Kidney glomerular epithelial cell (primary cell): Measurements from ENCODE around the gene ACTRT2.

Source experiments
- DNase-seq: peaks from one replicate; lab custom pipeline; 2025; lab: John Stamatoyannopoulos, UW

The ACTRT2 gene

GRCh38 chr1:3018576-3018975 is 2.7 kb upstream of the ACTRT2 start:
- DNase-seq = no peak

DNA sequence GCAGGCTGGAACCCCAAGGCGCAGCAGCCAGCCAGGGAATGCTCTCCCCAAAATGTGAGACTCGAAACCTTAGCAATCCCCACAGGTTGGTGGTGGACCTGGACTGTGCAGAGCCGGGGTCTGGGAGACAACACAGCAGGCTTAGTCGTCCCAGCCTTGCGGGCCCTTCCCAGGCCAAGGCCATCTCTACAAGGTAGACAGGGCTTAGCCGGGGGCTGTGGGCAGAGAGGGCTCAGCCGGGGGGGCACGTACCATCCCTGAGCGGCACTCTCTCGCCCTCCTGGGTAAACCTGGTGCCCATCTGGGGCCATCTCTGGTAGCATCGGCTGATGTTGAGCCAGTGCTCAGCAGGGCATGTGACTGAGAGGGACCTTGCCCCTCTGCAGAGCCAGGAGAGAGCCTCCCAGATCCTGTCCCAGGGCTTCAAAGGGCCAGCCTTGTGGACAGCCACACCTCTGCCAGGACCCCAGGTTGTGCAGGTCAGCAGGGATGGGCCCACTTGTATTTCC is 2.2 kb upstream of the ACTRT2 start:
- no peak for DNase-seq

DNA sequence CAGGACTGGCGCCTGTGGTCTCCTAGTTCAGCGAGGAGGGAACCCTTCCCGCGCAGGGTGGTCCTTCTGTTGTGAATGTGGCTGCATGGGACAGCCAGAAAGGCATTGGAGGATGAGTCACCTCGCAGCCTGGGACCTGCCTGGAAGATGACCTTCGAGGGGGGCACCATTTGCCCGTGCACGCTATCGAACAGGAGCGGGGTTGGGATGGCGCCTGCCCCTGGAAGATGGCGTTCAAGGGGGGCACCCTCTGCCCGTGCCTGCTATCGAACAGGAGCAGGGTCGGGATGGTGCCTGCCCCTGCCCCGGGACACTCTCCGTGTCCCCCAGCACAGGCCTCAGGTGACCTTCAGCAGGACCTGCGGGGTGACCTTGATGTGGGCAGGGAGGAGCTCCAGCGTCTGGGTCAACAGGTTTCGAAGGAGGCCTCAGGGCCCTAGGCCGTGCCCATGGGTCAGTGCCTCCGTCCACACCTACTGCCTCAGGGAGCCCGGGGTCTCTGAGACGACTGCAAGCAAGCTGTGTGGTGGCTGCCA is 1.7 kb upstream of the ACTRT2 start:
- no peak for DNase-seq

GRCh38 chr1:3020263-3020909 is 881 bp upstream of the ACTRT2 start:
- no peak for DNase-seq

- DNase-seq = no peak
Measured at GRCh38 chr1:3021801-3022401, 634 bp downstream of the ACTRT2 start.

GRCh38 chr1:3022511-3022973 is 1.3 kb downstream of the ACTRT2 start:
- DNase-seq = no peak

DNA sequence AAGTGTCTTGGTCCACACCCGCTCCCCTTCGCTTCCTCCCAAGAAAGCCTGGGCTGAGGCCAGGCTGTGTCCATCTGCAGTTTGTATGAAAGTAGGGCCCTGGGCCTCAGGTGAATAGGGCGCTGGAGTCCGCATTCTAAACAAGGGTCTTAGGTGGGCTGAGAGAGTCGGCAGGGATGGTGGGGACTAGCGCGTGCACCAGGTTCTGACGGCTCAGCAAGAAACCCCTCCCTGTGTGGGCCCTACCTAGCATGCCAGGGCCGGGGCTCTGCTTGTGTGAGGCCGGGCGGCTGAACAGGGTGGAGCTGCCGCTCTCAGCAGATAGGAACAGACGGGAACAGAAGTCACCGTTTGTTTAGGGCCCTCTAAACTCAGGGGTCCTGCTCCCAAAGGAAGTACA is 1.7 kb downstream of the ACTRT2 start:
- no peak for DNase-seq

DNA sequence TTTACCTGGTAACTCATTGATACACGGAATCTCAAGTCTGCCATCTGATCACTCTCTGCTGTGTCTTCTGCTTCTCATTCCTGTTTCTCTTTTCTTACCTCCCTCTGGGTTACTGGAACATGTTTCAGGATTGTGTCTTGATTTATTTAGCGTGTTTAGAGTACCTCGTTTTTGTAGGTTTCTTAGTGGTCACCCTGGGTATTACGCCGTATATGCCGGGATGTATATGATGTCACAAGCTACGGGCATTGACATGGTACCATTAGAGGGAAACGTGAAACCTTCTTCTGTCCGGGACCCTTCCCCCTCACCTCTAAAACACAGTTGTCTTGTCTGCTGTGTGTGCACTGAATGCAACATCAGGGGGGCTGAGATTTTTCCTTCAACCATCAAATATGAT is 2.8 kb downstream of the ACTRT2 start:
- no peak for DNase-seq

GRCh38 chr1:3024588-3024987 is 3.3 kb downstream of the ACTRT2 start:
- DNase-seq = no peak

DNA sequence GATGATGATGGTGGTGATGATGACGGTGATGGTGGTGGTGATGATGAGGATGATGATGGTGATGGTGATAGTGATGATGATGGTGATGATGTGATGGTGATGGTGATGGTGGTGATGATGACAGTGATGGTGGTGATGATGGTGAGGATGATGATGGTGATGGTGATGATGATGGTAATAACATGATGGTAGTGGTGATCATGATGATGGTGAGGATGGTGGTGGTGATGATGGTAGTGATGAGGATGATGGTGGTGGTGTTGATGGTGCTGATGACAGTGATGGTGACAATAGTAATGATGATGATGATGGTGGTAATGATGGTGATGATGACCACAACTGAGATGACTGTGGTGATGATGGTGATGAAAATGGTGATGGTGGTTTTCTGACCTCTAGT is 4.9 kb downstream of the ACTRT2 start:
- no peak for DNase-seq

- no peak for DNase-seq
Measured at GRCh38 chr1:3026581-3027391, 5.5 kb downstream of the ACTRT2 start.

DNA sequence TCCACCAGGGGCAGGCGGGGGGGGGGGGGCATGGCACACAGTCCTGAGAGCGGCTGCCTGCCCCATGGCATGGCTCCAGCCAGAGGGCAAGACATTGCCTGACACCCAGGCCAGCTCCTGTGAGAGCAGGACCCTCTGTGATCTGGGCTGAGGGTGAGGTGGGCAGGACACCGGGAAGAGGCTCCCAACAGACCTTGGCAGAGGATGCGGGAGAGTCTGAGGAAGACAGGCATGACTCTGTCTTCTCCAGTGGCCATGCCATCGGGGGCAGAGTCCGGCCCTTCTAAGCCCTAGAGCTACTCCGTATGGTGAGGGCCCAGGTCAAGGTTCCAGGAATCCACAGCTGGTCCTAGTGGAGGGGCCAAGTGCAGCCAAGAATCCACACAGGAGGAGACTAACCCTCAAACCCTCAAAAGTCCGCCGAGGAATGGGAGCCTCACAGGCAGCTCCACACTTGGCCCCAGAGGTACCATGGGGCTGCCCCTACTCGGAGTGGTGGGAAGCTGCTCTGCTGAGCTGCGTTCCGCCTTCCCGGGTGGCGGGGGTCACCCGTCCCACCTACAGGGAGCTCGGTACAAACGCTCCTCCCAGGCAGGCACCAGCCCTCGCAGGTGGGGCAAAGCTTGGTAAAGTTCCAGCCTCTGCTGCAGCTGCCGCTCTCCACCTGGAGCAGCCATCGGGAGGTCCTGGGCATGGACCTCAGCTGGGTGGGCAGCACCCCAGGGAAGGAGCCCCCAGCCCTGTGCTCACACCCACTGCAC is 6.5 kb downstream of the ACTRT2 start:
- no peak for DNase-seq

- no peak for DNase-seq
Measured at GRCh38 chr1:3028531-3029282, 7.4 kb downstream of the ACTRT2 start.

- DNase-seq = no peak
Measured at GRCh38 chr1:3029481-3029961, 8.3 kb downstream of the ACTRT2 start.

DNA sequence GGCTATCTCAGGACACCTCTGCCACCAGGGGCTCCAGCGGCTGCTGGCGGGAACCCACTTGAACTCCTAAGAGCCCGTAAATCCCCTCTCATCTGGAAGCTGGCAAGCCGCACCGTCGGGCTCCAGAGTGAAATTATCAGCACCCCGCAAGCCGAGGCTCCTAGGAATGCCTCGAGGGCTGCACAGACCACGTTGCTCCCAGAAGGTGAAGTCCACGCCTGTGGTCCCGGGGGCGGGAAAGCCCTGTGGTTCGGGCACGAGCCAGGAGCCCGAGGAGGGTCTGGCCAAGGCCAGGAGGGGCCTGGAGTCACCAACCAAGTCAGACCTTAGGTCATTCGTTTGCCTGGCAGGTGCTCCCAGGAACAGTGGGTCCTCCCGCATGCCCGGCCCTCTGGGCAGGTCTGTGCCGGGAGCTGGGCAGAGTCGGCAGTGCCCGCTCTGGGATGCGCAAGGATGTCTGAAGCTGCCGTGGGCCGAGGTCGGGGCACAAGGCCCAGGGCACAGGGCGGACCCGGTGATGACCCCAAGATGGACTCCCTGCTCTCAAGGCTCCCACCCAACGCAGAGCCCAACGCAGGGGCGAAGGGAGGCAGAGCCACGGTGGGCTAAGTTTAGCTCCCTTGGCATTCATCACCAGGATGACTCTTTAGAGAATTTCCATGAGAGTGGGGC is 8.9 kb downstream of the ACTRT2 start:
- DNase-seq = no peak

GRCh38 chr1:3030663-3031381 is 9.6 kb downstream of the ACTRT2 start:
- no peak for DNase-seq

DNA sequence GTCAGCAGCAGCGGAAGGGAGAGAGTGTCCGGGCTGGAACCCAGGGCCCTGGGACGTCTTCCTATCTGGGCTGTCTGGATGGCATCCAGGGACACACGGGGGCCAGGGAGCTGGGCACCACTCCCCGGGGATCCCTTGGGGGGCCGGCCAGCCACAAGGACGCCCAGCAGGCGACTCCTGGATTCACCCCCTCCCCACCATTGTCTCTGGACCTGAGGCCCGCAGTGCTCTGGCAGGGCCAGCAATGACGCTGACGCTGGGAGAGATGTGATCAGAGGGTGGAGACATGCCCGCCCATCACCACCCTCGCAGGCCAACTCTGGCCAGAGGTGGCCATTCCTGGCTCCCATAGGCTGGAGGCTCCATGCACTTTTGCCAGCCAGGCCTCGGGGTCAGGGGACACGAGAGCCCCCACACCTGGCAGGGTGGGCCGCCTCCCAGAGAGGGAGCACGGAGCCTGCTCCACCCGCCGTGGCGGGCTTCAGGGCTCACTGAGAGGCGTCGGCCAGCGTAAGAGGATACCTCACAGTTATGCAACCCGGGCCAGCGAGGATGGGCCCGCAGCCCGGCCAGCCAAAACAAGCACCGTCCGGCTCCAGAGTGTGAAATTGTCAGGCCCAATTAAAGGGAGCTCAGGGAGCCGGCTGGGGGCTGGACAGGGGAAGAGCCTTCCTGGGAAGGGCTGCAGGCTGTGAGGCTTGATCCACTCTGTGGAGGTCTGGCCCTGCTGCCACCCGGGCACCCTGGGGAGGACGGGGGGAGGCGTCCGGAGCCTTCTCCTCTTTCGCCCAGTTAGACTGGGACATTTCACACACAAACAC is 10.3 kb downstream of the ACTRT2 start:
- DNase-seq = no peak

- DNase-seq = no peak
Measured at GRCh38 chr1:3032371-3033039, 11.2 kb downstream of the ACTRT2 start.
